ENCODE results near the gene ALK. TPM values are rescaled to one million over a fixed set of nuclear protein-coding genes. Genes with fewer than 3 reads are reported as not detected.

Gene ALK
- total RNA-seq, 1 donor from 2014 or later = not detected

GRCh38 chr2:29782549-29783458 is 138.6 kb downstream of the ALK start:
- Mint-ChIP-seq H3K36me3 (ENCODE audit: insufficient read depth) (no peaks in the 10 kb centered on the region), H3K27me3 (peaks cover 6% of the 10 kb centered on the region), H3K9me3 (ENCODE audit: low read depth) (no peaks in the 10 kb centered on the region), H3K4me1 (ENCODE audit: low read depth) (peaks cover 10% of the 10 kb centered on the region), H3K4me3 (ENCODE audit: low read depth) (no peak overlapping the region), H3K27ac (no peak overlapping the region)
- no peak for DNase-seq (ENCODE audit: low spot score, unreplicated experiment)
- no peak for TF ChIP-seq CTCF (IDR thresholded peaks at IDR 0.05; ENCODE audit: unreplicated experiment)

- no peak for TF ChIP-seq CTCF (IDR thresholded peaks at IDR 0.05; ENCODE audit: unreplicated experiment)
- Mint-ChIP-seq H3K36me3 (ENCODE audit: insufficient read depth) (no peaks in the 10 kb centered on the region), H3K27me3 (peaks cover 3% of the 10 kb centered on the region), H3K4me1 (ENCODE audit: low read depth) (peaks cover 10% of the 10 kb centered on the region), H3K4me3 (ENCODE audit: low read depth) (no peak overlapping the region), H3K27ac (no peak overlapping the region), H3K9me3 (ENCODE audit: low read depth) (no peaks in the 10 kb centered on the region)
- DNase-seq (ENCODE audit: low spot score, unreplicated experiment) = no peak
Observed at GRCh38 chr2:29782087-29782486, 139.3 kb downstream of the ALK start.

GRCh38 chr2:29780906-29781305 is 140.5 kb downstream of the ALK start:
- peaks cover 6% of the 10 kb centered on the region for H3K4me1 Mint-ChIP-seq (ENCODE audit: low read depth)
- H3K27ac Mint-ChIP-seq = no peak overlapping the region
- DNase-seq (ENCODE audit: low spot score, unreplicated experiment) = no peak
- H3K9me3 Mint-ChIP-seq (ENCODE audit: low read depth) = no peaks in the 10 kb centered on the region
- no peaks in the 10 kb centered on the region for H3K36me3 Mint-ChIP-seq (ENCODE audit: insufficient read depth)
- peaks cover 3% of the 10 kb centered on the region for H3K27me3 Mint-ChIP-seq
- no peak overlapping the region for H3K4me3 Mint-ChIP-seq (ENCODE audit: low read depth)
- TF ChIP-seq CTCF (IDR thresholded peaks at IDR 0.05; ENCODE audit: unreplicated experiment) = no peak

GRCh38 chr2:29777161-29777560 is 144.2 kb downstream of the ALK start:
- DNase-seq (ENCODE audit: low spot score, unreplicated experiment) = no peak
- H3K4me3 Mint-ChIP-seq (ENCODE audit: low read depth) = no peak overlapping the region
- peaks cover 5% of the 10 kb centered on the region for H3K27me3 Mint-ChIP-seq

GRCh38 chr2:29776406-29776805 is 145.0 kb downstream of the ALK start:
- Mint-ChIP-seq H3K9me3 (ENCODE audit: low read depth) (no peaks in the 10 kb centered on the region), H3K36me3 (ENCODE audit: insufficient read depth) (no peaks in the 10 kb centered on the region), H3K4me1 (ENCODE audit: low read depth) (peaks cover 6% of the 10 kb centered on the region), H3K27ac (no peak overlapping the region), H3K4me3 (ENCODE audit: low read depth) (no peak overlapping the region), H3K27me3 (peaks cover 5% of the 10 kb centered on the region)
- TF ChIP-seq CTCF (IDR thresholded peaks at IDR 0.05; ENCODE audit: unreplicated experiment) = no peak
- no peak for DNase-seq (ENCODE audit: low spot score, unreplicated experiment)

More at GRCh38 chr2:29777161-29777560, 144.2 kb downstream of the ALK start:
- Mint-ChIP-seq H3K36me3 (ENCODE audit: insufficient read depth) (no peaks in the 10 kb centered on the region), H3K9me3 (ENCODE audit: low read depth) (no peaks in the 10 kb centered on the region), H3K4me1 (ENCODE audit: low read depth) (peaks cover 6% of the 10 kb centered on the region), H3K27ac (no peak overlapping the region)
- no peak for TF ChIP-seq CTCF (IDR thresholded peaks at IDR 0.05; ENCODE audit: unreplicated experiment)
